HG02840 (cell line): Measurements from ENCODE around the gene LRBA.
"Not testable (repeated sequence)": the region's sequence is repeated elsewhere in the genome, so short reads cannot be mapped to it uniquely, and the experiment has no call there.

Experiments
- ATAC-seq: cut with Tn5 transposase; IDR thresholded peaks from one replicate; pipeline ENCODE4 v1.9.1; 2021; ENCODE audit warnings: mild to moderate bottlenecking, moderate library complexity, moderate number of reproducible peaks; ENCODE audit not compliant: unreplicated experiment, low FRiP score

LRBA gene

DNA sequence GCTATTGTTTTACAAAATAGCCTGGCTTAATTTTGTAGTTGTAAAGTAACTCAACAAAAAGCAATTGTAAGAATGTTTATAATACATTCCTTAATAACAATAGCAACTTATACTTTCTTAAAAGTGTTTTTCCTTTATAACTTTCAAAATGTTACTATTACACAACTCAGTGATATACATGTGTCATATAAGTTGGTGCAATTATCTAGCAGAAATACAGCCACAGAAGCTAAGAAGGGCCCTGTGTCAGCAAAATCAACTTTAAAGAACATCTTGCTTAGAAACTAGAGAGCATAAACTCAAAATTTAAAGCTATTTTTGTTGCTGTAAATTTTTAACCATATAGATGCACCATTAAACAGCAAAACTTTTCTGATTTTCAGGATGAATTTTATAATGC, 474.5 kb downstream of the LRBA start:
- no peak for ATAC-seq

DNA sequence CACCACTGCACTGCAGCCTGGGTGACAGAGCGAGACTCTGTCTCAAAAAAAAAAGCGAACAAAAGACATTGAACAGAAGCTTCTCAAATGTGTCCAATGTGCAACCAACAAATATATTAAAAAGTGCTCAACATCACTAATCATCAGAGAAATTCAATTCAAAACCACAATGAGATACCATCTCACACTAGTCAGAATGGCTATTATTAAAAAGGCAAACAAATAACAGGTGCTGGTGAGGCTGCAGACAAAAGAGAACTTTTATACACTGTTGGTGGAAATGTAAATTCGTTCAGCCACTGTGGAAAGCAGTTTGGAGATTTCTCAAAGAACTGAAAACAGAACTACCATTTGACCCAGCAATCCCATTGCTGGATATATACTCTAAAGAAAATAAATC, 477.2 kb downstream of the LRBA start:
- ATAC-seq: not testable (repeated sequence)

DNA sequence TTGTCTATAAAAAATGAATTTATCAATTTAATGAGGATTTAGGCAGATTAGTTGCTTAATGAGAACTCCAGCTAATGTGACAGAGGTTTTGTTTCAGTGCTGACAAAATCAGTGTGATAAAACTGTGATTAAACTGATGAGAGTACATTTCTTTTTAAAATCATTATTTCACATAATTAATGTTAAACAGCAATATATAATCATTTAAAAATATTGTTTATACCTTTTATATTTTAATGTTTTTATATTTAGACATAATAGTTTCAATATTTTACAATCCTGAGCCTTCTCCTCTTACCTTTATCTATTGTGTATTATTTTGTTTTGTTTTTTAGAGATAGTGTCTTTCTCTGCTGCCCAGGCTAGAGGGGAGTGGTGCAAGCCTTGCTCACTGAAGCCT, 480.3 kb downstream of the LRBA start:
- ATAC-seq: no peak

DNA sequence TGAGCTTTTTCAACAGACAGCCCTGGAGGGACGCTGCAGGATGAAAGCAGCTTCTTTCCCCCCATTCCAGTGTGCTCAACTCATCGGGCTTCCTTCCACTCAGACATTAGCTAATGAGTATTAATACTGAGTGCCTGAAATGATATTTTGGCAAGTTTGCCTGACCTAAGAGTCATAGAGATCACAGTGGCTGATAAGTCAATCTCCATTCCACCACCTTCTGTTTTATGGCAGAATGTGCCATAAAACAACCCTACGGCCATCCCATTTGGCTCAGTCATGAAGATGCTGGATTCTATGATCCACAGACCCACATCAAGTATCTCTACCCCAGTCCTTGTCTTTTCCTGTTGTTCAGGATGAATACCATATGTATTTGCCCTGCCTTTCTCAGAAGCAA, 481.4 kb downstream of the LRBA start:
- no peak for ATAC-seq

DNA sequence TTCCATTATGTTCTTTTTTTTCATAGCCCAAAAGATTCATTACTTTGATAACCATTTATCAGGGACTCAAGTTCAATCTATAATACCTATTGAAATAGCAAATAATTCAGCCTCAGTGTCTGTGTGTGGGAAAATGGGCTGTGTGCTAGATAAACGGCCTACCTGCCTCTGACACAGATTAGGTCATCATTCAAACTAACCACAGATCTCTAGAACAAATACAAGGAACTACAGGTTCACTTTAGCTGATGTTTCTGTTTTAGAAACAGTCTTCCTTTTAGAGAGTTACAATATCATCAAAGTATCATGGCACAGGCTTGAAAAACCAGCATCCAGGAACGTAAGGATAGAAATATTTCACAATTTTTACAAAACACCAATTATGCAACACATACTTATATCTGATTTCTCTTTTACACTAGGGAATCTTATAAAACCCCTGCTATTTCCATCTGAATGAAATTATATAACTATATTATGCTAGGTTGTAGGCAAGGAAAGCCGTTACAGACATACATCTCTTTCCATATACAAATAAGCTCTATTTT, 489.7 kb downstream of the LRBA start:
- ATAC-seq: no peak

DNA sequence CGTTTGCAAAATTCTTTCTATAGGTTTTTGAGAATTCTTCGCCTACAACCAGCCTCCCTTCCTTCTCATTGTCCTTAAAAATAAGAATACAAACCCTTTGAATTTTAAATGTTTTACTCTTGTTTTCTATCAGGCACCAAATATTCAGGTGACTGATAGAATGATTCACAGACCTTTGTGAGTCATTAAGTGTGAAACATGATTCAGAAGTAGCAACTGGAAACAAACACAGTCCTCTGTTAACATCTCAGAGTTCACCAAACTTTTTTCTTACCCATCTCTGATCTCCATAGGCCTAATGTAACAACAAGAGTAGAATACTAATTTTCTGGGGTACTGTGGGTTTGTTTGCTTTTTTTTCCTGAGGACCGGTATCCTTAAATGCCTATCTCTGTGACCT, 496.5 kb downstream of the LRBA start:
- ATAC-seq: no peak

DNA sequence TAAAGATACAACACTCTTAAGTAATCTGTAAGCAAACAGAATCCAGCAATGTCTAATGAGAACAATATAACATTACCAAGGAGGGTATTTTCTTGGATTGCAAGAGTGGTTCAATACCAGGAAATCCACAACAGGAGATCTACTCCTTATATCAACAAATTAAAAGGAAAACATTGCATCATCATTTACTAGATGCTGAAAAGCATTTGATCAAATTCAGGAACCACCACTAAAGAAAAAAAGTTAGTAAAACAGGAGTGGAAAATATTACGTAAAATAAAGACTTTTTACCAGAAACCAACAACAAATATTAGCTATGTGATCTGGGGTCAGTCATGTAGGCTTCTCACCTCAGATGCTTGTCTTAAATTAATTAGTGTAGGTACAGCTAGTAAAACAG, 499.9 kb downstream of the LRBA start:
- no peak for ATAC-seq

DNA sequence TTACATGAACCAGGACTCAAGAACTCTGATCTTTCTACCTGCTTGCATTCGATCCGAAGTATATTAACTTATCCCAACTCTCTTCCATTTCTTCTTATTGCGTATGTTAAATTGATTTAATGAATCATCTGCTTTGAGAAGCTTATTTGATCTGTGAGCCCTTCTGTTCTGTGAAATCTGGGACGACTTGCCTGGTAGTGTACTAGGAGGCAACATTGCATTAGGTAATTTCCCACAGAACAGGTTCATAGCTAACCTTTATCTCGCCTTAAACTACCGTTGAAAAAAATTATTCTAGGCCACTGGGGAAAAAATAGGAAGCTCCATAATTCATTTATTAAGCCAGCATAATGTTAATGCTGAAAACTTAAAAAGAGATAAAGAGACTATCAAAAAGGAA, 500.4 kb downstream of the LRBA start:
- no peak for ATAC-seq

DNA sequence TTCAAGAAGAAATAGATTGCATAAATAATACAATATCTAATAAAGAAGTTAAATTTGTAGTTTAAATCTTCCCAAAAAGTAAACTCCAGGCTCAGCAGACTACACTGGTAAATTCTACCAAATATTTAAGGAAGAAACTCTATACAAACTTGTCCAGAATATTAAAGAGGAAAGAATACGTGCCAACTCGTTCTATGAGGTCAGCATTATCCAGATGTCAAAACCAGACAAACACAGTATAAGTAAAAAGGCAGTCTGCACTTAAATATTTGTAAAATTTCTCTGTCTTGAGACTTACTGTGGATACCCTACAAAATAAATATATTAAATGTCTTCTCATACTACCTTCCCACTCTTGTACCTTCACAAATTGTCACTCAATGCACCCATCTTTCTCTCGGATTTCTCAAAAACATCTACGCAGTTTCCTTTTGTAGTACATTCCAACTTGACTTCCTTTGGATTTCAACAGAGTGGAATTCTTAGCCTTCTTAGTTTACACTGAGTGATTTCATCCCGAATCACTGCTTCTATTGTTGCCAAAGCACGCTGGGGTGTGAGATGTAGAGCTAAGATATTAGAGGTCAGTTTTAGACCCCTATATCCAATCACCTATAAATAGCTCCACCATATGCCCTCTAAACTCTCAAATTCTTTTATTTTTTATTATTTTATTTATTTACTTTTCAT, 504.8 kb downstream of the LRBA start:
- ATAC-seq: no peak

DNA sequence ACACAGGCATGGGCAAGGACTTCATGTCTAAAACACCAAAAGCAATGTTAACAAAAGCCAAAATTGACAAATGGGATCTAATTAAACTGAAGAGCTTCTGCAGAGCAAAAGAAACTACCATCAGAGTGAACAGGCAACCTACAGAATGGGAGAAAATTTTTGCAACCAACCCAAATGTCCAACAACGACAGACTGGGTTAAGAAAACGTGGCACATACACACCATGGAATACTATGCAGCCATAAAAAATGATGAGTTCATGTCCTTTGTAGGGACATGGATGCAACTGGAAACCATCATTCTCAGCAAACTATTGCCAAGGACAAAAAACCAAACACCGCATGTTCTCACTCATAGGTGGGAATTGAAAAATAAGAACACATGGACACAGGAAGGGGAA, 507.4 kb downstream of the LRBA start:
- ATAC-seq: not testable (repeated sequence)

DNA sequence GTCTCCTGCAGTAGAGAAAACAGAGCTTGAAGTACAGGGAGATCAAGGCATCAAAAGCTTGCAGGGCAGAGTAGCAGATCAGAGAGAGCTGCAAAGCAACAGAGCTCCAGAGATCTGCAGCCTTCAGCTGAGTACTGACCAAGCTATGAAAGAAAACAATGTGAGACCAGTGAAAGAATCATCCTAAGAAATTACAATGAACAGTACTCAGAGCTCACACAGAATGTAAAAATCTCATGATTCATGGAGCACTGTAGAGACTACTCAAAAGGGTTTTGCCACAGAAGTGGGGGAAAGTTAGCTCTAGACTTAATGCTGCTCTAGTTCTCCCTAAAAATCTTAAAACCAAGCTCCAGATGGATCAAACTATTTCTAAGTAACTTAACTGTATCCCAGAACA, 513.1 kb downstream of the LRBA start:
- ATAC-seq: no peak

DNA sequence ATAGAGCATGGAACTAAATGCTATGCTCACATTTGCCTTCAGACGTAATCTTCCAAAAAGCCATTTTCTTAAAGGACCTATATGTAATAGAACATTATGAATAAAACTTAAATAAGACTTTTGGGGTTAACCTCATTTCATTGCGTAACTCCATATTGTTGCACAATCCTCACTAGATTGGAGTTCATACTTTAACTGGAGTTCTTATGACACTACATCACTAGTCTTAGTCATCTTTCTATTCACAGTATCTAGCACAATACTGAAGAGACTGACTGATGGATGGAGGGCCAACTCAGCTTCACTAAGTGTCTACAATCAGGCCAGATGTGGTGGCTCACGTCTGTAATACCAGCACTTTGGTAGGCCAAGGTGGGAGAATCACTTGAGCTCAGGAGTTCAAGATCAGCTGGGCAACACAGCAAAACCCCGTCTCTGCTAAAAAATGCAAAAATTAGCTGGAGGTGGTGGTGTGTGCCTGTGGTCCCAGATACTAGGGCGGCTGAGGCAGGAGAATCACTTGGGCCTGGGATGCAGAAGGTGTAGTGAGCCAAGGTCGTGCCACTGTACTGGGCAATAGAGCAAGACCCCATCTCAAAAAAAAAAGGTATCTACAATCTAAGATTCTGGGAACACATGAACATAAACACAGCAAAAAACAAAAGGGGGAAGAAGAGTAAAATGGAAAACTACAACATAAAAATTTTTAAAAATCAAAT, 513.9 kb downstream of the LRBA start:
- ATAC-seq: no peak

DNA sequence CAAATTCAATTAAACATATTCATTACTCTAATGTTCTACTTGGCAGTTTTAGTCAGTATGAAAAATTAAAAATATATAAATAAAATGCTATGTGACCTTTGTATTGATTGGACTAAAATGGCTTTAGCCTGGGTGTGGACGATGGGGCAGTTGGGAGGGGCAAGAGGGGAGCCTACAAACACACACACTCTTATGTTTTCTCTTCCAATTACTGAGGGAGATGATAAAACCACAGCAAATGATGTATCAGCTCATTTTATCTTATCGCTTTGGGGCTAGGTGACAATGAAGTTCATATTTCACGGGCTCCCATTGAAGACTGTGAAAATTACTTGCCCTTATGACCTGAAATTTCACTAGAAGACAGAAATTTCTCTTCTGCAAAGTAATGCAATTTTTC, 517.5 kb downstream of the LRBA start:
- ATAC-seq: no peak

DNA sequence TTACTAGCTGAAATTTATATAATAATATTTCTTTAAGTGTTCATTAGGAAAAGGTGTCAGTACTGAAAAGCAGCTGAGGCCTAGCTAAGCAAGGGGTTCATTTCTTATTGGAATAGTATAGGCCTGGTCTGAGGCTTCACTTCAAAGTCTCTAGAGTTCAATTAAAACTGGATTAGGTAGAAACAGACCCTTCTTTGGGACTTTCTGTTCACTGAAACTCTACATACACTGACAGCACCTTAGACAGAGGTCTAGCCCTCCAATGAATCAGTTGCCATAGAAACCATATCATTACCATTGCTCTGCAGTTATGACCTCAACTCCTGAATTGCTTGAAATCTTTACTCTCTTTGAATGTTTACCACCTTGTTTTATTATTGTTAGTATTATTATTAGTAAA, 519.5 kb downstream of the LRBA start:
- ATAC-seq: no peak

DNA sequence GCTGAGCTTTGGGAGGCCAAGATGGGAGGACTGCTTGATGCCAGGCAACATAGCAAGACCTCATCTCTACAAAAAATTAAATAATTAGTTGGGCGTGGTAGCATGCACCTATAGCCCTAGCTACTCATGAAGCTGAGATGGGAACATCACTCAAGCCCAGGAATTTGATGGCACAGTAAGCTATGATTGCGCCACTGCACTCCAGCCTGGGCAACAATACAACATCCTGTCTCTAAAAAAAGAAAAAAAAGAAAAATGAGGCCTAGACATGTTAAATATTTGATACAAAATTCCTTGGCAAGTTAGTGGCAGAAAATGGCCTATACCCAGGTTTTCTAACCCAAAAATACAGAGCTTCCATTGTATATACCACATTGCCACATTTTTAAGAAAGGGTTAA, 521.2 kb downstream of the LRBA start:
- ATAC-seq: no peak

DNA sequence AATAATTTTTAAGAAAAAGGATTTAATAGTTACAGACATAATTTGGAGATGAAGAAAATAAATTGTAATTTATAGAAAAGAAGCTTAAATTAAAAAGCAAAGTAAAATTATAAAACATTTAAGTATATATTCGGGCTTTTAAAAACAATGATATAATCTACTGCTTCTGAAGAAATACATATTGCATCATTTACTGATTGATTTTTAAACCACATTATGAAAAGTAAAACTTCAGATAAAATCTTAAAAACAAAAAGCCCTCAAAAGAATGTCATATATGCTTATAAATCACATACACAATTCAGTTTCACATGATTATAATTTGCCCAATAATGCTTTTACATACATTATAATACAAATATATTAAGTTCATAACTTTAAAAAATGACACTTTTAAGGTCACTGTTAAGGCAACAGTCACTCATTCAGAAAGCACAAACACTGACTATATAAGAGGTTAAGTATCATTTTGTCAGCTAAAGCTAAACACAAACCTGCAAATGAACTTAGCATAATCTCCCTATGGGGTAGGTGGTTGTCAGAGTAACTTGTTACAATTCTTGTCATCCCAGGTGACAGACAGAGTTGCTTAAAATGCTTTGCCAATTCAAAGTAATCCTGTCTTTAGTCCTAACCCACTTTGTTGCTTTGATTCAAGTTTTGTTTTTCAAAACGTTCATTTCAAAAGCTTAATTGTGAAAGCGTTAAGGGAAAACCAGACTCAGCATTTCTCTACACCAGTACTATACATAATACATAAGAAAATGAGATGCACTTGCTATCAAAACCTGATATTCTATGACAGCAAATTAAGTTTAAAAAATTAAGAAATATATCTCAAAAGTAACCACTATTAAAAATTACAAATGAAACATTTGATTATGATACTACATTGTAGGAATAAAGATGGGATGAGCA, 523.7 kb downstream of the LRBA start:
- no peak for ATAC-seq

DNA sequence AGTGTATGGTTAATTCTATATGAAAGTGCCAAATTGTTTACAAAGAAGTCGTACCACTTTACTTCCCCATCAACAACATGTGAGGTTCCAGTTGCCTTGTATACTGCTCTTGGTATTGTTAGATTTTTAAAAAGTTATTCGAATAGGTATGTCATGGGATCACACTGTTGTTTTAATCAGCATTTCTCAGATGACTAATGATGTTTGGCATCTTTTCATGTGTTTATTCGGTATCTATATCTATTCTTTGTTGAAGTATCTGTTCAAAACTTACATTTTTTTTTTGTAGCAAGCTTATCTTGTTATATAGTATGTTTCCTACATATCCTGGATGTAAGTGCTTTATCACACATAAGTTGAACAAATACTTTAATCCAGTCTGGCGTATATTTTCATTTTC, 532.5 kb downstream of the LRBA start:
- ATAC-seq: no peak

DNA sequence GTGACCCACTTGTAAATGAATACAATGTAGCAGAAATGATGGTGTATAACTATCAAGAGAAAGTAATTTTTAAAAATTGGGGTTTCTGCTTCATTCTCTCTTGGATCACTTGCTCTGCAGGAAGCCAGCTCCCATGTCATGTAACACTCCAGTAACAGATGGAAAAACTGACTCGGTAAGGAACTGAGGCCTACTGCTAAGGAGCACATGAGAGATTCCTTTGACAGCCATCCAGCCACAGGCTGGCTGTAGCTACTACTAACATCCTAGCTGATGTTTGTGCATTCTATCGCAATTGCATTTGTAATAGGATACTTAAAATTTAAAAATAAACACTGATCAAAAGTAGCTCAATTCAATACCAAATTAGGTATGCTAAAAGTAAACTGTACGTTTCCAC, 535.4 kb downstream of the LRBA start:
- no peak for ATAC-seq

DNA sequence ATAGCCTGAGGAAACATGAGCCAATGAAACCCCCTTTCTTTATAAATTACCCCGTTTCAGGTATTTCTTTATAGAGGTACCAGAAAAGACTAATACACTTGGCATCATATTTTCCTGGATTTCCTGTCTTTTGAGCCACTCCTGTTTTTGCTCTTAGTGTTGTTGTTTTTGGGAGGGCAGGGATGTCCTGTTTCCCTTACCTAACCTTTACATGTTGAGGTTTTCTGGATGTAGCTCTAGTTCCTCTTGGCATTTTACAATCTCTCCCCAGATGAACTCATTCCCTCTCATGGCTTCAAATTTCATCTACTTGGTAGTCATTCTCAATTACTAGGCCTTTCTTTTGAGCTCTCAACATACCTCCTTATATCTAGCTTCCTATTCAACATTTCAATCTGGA, 537.2 kb downstream of the LRBA start:
- no peak for ATAC-seq

DNA sequence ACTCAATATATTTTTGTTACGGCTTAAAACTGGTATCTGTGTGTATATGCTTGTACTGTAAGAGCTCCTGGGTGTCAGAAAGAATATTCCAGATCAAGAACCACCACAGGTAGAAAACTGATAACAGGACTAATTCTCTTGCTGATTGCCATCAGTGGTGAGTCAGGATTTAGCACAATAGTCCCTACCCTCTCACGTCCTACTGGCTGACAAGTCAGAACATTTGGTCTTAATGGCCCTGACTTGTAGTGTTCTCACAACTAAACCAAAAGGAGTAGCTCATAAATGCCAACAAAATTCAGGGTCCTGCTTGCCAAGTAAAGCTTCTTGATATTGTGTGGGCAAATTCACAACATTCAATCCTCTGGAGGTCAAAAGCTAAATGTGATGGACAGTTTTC, 538.3 kb downstream of the LRBA start:
- no peak for ATAC-seq

DNA sequence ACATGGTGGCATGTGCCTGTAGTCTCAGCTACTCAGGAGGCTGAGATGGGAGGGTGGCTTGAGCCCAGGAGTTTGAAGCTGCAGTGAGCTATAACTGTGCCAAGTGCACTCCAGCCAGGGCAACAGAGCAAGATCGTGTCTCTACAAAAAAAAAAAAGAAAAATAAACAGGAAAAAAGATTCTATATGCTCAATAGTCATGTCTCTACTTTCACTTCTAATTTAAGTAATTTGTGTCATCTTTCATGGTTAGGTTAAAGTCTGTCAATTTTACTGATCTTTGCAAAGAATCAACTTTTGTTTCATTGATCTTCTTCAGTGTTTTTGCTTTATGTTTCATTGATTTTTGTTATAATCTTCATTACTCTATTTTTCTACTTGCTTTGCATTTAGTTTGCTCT, 539.3 kb downstream of the LRBA start:
- no peak for ATAC-seq
